ENCODE measurements around the gene TRIM29. TPM values are rescaled to one million over a fixed set of nuclear protein-coding genes. Genes with fewer than 3 reads are reported as not detected.

The TRIM29 gene
- polyA plus RNA-seq, 1 donor: 1.8 TPM

DNA sequence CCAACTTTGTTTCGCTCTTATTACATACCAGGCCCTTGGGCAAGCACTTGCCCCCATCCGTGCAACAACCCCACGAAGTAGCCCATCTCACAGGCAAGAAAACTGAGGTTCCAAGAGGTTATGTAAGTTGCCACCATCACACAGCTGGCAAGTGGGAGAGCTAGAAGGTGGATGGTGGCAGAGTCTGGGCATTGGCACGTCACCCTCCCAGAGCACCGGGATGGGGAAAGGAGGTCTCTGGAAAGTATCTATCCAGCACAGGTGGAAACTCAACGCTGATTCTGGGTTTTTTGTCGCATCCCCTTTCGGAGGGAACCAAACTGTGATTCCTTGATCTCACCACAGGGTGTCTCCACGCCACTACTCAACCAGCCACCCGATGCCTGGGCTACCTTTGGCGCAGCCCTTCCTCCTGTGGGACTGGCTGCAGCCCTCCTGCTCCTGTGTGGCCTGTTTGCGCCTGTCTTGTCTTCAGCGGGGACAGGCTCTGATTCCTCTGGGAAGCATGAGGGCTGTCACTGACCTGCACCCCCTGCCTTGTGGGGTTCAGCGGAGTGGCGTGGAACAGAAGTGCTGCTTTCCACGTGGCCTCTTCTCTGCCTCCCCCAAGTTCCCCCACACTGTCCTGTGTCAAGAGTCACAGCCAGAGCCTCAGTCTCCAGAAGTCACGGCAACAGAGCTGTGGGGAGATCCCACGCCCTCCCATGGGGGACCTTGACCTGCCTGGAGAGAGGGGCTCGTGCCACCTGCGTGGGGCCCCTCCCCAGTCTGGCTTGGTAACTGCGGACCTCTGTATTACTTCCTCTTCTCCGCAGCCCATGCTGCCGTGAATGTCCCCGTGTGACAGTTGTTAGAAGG is 34.4 kb upstream of the TRIM29 start:
- H3K27me3 ChIP-seq (ENCODE audit: control insufficient read depth, insufficient read depth, low read length): peaks cover 29% of the 10 kb centered on the region
- DNase-seq: peak; percentile 60 to 69
- no peaks in the 10 kb centered on the region for H3K36me3 ChIP-seq (ENCODE audit: control insufficient read depth, insufficient read depth, low read length)
- no peak overlapping the region for H3K4me3 ChIP-seq (ENCODE audit: low read length)
- WGBS (ENCODE audit: insufficient coverage, low lambda C conversion rate): no CpG with 5 or more reads among the region's 24 CpGs
- H3K9me3 ChIP-seq (ENCODE audit: control insufficient read depth, low read depth, low read length): peaks cover 5% of the 10 kb centered on the region
- H3K4me1 ChIP-seq (ENCODE audit: control insufficient read depth, insufficient read depth, low read length): peaks cover 35% of the 10 kb centered on the region
- H3K27ac ChIP-seq (ENCODE audit: low read length): no peak overlapping the region

DNA sequence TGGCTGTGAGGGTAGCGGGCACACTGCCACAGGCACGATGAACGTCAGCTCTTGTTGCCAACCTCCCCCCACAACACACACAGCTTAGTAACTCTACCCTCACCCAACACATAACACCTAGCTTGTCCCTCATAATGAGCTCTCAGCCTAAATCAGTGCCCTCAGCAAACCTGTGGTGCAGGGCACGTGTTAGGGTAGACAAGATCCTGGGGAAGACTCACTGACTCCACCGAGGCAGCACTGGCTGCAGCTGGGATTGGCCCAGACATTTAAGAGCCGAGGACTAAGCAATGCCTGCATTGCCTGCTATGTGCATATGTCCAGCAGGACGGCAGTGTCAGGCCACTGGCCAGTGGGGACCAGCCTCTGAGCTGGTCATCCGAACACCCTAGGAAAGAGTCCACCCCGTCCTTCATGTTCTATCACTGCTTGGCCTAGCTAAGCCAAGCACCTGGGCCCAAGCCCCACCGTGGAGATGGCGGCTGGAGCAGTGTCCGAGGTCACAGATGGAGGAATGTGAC is 32.9 kb upstream of the TRIM29 start:
- Histone ChIP-seq H3K27ac (ENCODE audit: low read length) (no peak overlapping the region), H3K27me3 (ENCODE audit: control insufficient read depth, insufficient read depth, low read length) (peaks cover 37% of the 10 kb centered on the region), H3K9me3 (ENCODE audit: control insufficient read depth, low read depth, low read length) (peaks cover 5% of the 10 kb centered on the region), H3K4me1 (ENCODE audit: control insufficient read depth, insufficient read depth, low read length) (peaks cover 35% of the 10 kb centered on the region), H3K4me3 (ENCODE audit: low read length) (no peak overlapping the region), H3K36me3 (ENCODE audit: control insufficient read depth, insufficient read depth, low read length) (no peaks in the 10 kb centered on the region)
- DNase-seq: no peak
- no CpG with 5 or more reads among the region's 12 CpGs for WGBS (ENCODE audit: insufficient coverage, low lambda C conversion rate)

GRCh38 chr11:120169981-120170698 is 32.2 kb upstream of the TRIM29 start:
- H3K4me1 ChIP-seq (ENCODE audit: control insufficient read depth, insufficient read depth, low read length): peaks cover 32% of the 10 kb centered on the region
- H3K27ac ChIP-seq (ENCODE audit: low read length): no peak overlapping the region
- no peak overlapping the region for H3K4me3 ChIP-seq (ENCODE audit: low read length)
- no peak for DNase-seq
- no CpG with 5 or more reads among the region's 27 CpGs for WGBS (ENCODE audit: insufficient coverage, low lambda C conversion rate)
- H3K27me3 ChIP-seq (ENCODE audit: control insufficient read depth, insufficient read depth, low read length): peaks cover 37% of the 10 kb centered on the region
- no peaks in the 10 kb centered on the region for H3K36me3 ChIP-seq (ENCODE audit: control insufficient read depth, insufficient read depth, low read length)
- H3K9me3 ChIP-seq (ENCODE audit: control insufficient read depth, low read depth, low read length): peaks cover 5% of the 10 kb centered on the region

DNA sequence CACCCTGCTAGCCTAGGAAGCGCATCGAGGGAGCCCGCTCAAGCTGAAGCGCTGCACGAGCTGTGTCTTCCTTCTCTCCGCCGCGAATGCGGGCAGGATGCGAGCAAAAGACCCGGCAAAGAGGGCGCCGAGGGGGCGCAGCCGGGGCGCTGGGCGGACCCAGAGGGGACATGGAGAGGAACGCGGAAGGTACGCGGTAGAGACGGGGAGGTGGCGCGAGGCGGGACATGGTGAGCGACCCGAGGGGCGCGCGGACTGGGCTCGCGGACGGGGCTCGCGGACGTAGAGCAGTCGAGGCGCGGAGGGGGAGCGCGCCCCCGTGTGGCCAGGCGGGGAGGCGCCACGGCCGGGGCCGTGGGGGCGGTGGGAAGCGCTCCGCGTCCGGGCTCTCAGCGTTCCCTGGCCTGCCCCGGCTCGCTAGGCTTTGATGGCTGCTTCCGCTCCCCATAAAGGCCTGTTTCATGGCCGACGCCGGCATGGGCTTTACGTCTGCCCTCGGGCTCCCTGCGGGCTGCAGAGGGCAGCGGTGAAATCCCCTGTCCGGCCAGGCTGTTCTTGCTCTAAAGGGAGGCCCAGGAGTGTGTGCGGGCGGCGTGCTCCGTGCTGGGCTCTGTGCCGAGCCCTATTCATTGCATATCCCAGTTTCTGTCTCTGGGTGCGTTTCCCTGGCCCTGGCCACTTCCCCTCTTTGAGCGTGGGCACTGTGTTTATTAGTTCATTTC is 31.2 kb upstream of the TRIM29 start:
- Histone ChIP-seq H3K9me3 (ENCODE audit: control insufficient read depth, low read depth, low read length) (peaks cover 5% of the 10 kb centered on the region), H3K27ac (ENCODE audit: low read length) (no peak overlapping the region), H3K4me1 (ENCODE audit: control insufficient read depth, insufficient read depth, low read length) (peaks cover 28% of the 10 kb centered on the region), H3K36me3 (ENCODE audit: control insufficient read depth, insufficient read depth, low read length) (no peaks in the 10 kb centered on the region), H3K4me3 (ENCODE audit: low read length) (peak overlapping the region; percentile 42), H3K27me3 (ENCODE audit: control insufficient read depth, insufficient read depth, low read length) (peaks cover 40% of the 10 kb centered on the region)
- WGBS (ENCODE audit: insufficient coverage, low lambda C conversion rate): no CpG with 5 or more reads among the region's 71 CpGs
- DNase-seq: peak; percentile 71 to 83

GRCh38 chr11:120168108-120168959 is 30.4 kb upstream of the TRIM29 start:
- Histone ChIP-seq H3K9me3 (ENCODE audit: control insufficient read depth, low read depth, low read length) (peaks cover 5% of the 10 kb centered on the region), H3K4me3 (ENCODE audit: low read length) (peak overlapping the region; percentile 42), H3K36me3 (ENCODE audit: control insufficient read depth, insufficient read depth, low read length) (no peaks in the 10 kb centered on the region), H3K27ac (ENCODE audit: low read length) (no peak overlapping the region), H3K27me3 (ENCODE audit: control insufficient read depth, insufficient read depth, low read length) (peaks cover 40% of the 10 kb centered on the region), H3K4me1 (ENCODE audit: control insufficient read depth, insufficient read depth, low read length) (peaks cover 28% of the 10 kb centered on the region)
- no CpG with 5 or more reads among the region's 35 CpGs for WGBS (ENCODE audit: insufficient coverage, low lambda C conversion rate)
- no peak for DNase-seq

- Histone ChIP-seq H3K27me3 (ENCODE audit: control insufficient read depth, insufficient read depth, low read length) (peaks cover 40% of the 10 kb centered on the region), H3K4me3 (ENCODE audit: low read length) (no peak overlapping the region), H3K9me3 (ENCODE audit: control insufficient read depth, low read depth, low read length) (peaks cover 5% of the 10 kb centered on the region), H3K4me1 (ENCODE audit: control insufficient read depth, insufficient read depth, low read length) (peaks cover 22% of the 10 kb centered on the region), H3K27ac (ENCODE audit: low read length) (no peak overlapping the region), H3K36me3 (ENCODE audit: control insufficient read depth, insufficient read depth, low read length) (no peaks in the 10 kb centered on the region)
- WGBS (ENCODE audit: insufficient coverage, low lambda C conversion rate): no CpG with 5 or more reads among the region's 11 CpGs
- no peak for DNase-seq
These were observed 29.7 kb upstream of the TRIM29 start for GRCh38 chr11:120167659-120168058.

GRCh38 chr11:120160436-120160835 is 22.5 kb upstream of the TRIM29 start:
- H3K4me3 ChIP-seq (ENCODE audit: low read length): no peak overlapping the region
- no peaks in the 10 kb centered on the region for H3K9me3 ChIP-seq (ENCODE audit: control insufficient read depth, low read depth, low read length)
- H3K36me3 ChIP-seq (ENCODE audit: control insufficient read depth, insufficient read depth, low read length): no peaks in the 10 kb centered on the region
- no peak overlapping the region for H3K27ac ChIP-seq (ENCODE audit: low read length)
- no peaks in the 10 kb centered on the region for H3K4me1 ChIP-seq (ENCODE audit: control insufficient read depth, insufficient read depth, low read length)
- WGBS (ENCODE audit: insufficient coverage, low lambda C conversion rate): 88% methylated on average over 1 of the region's 1 CpG
- H3K27me3 ChIP-seq (ENCODE audit: control insufficient read depth, insufficient read depth, low read length): peaks cover 15% of the 10 kb centered on the region
- no peak for DNase-seq

DNA sequence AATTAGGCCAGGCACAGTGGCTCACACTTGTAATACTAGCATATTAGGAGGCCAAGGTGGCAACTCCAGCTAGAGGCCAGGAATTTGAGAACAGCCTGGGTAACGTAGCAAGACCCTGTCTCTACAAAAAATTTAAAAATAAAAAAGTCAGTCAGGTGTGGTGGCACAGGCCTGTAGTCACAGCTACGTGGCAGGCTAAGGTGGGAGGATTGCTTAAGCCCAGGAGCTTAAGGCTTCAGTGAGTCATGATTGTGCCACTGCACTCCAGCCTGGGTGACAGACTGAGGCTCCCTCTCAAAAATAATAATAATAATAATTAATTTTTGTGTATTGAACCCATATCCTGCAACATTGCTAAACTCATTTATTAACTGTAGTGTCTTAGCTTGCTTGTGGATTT is 15.3 kb upstream of the TRIM29 start:
- H3K4me1 ChIP-seq (ENCODE audit: control insufficient read depth, insufficient read depth, low read length): no peaks in the 10 kb centered on the region
- 100% methylated on average over 1 of the region's 2 CpGs for WGBS (ENCODE audit: insufficient coverage, low lambda C conversion rate)
- no peaks in the 10 kb centered on the region for H3K9me3 ChIP-seq (ENCODE audit: control insufficient read depth, low read depth, low read length)
- H3K36me3 ChIP-seq (ENCODE audit: control insufficient read depth, insufficient read depth, low read length): no peaks in the 10 kb centered on the region
- H3K4me3 ChIP-seq (ENCODE audit: low read length): no peak overlapping the region
- no peak overlapping the region for H3K27ac ChIP-seq (ENCODE audit: low read length)
- H3K27me3 ChIP-seq (ENCODE audit: control insufficient read depth, insufficient read depth, low read length): peaks cover 8% of the 10 kb centered on the region
- no peak for DNase-seq

GRCh38 chr11:120151536-120151935 is 13.6 kb upstream of the TRIM29 start:
- WGBS (ENCODE audit: insufficient coverage, low lambda C conversion rate): 100% methylated on average over 1 of the region's 1 CpG
- H3K4me1 ChIP-seq (ENCODE audit: control insufficient read depth, insufficient read depth, low read length): no peaks in the 10 kb centered on the region
- H3K9me3 ChIP-seq (ENCODE audit: control insufficient read depth, low read depth, low read length): no peaks in the 10 kb centered on the region
- DNase-seq: no peak
- no peaks in the 10 kb centered on the region for H3K36me3 ChIP-seq (ENCODE audit: control insufficient read depth, insufficient read depth, low read length)
- peaks cover 18% of the 10 kb centered on the region for H3K27me3 ChIP-seq (ENCODE audit: control insufficient read depth, insufficient read depth, low read length)
- no peak overlapping the region for H3K4me3 ChIP-seq (ENCODE audit: low read length)
- H3K27ac ChIP-seq (ENCODE audit: low read length): no peak overlapping the region

Measured in large intestine (tissue), 3 donors.